Cardiac muscle cell (in vitro differentiated cells and primary cell): Measurements from ENCODE around the gene TSKS. TPM values are rescaled to one million over a fixed set of nuclear protein-coding genes. Genes with fewer than 3 reads are reported as not detected.

Experiments used
- DNase-seq, 2 donors: peaks; one replicate each; pipeline versions ENCODE4 v3.0.0 to v3.0.0-alpha.2; 2010 to 2017; ENCODE audit warnings: low read depth in 1 of 2, low spot score in 1 of 2
- H3K27ac ChIP-seq: fragments of 200-600 bp; sonication (generic); 2 replicates; pipeline ENCODE4 v1.5.1; 2016
- H3K27me3 ChIP-seq: fragments of 200-600 bp; sonication (generic); 2 replicates; pipeline ENCODE4 v1.6.0; 2016; ENCODE audit warnings: control low read depth
- H3K36me3 ChIP-seq: fragments of 200-600 bp; sonication (generic); 2 replicates; pipeline ENCODE4 v1.5.1; 2016; ENCODE audit warnings: control low read depth
- H3K4me1 ChIP-seq: fragments of 200-600 bp; sonication (generic); 2 replicates; pipeline ENCODE4 v1.8.1; 2017; ENCODE audit warnings: low read depth, mild to moderate bottlenecking, mixed run types
- H3K4me3 ChIP-seq: fragments of 200-600 bp; sonication (generic); 2 replicates; pipeline ENCODE4 v1.5.1; 2016; ENCODE audit warnings: mild to moderate bottlenecking
- H3K9me3 ChIP-seq: fragments of 200-600 bp; sonication (generic); 2 replicates; pipeline ENCODE4 v1.5.1; 2017; ENCODE audit warnings: low read depth, mild to moderate bottlenecking, control low read depth
- polyA plus RNA-seq: library from polyadenylated mRNA; unstranded; fragments of >200 nt; fragmentation: Nextera tagmentation; extraction: Ambion mirVana; gene quantifications from 2 replicates; pipeline ENCODE4 v1.2.1, GENCODE V29; 2016
- total RNA-seq: library from RNA; depleted of rRNA; stranded (reverse); fragments of >200 nt; gene quantifications from 2 replicates; pipeline ENCODE4 v1.2.3, GENCODE V29; 2016
- TF ChIP-seq, protein P1 (sequence below): IDR thresholded peaks from 2 replicates; pipeline ENCODE4 v1.5.1; 2012; ENCODE audit warnings: low read depth, mild to moderate bottlenecking, low read length

TSKS gene
- total and polyA plus RNA-seq, 2 experiments from 2014 or later = 0.09 TPM; not detected in 1

DNA sequence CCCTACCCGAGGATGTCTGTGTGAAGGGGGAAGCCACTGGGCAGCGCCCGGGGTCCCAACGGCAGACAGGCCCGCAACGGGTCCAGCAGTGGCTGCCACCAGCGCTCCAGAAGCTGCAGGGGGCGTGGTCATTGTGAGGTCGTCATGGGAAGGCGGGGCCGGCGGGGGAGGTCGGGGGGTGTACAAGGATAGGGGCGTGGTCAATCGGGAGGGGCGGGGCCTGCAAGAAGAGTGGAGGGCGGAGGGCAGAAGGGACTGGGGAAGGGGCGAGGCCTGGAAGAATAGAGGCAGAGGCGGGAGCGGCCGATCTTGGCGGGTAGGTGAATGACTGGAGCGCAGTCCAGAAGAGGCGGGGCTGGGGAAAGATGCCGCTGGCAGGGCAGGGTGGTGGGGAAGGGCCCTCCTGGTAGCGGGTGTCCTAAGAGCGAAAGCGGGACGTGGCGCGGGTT, 45.6 kb upstream of the TSKS start:
- DNase-seq = peak; percentile 90 to 97
- Histone ChIP-seq H3K4me3 (peak overlapping the region; percentile 32), H3K36me3 (peaks cover 3% of the 10 kb centered on the region), H3K9me3 (no peaks in the 10 kb centered on the region), H3K27me3 (no peaks in the 10 kb centered on the region), H3K27ac (peak overlapping the region; percentile 7), H3K4me1 (peaks cover 5% of the 10 kb centered on the region)
- TF ChIP-seq, protein P1, sequence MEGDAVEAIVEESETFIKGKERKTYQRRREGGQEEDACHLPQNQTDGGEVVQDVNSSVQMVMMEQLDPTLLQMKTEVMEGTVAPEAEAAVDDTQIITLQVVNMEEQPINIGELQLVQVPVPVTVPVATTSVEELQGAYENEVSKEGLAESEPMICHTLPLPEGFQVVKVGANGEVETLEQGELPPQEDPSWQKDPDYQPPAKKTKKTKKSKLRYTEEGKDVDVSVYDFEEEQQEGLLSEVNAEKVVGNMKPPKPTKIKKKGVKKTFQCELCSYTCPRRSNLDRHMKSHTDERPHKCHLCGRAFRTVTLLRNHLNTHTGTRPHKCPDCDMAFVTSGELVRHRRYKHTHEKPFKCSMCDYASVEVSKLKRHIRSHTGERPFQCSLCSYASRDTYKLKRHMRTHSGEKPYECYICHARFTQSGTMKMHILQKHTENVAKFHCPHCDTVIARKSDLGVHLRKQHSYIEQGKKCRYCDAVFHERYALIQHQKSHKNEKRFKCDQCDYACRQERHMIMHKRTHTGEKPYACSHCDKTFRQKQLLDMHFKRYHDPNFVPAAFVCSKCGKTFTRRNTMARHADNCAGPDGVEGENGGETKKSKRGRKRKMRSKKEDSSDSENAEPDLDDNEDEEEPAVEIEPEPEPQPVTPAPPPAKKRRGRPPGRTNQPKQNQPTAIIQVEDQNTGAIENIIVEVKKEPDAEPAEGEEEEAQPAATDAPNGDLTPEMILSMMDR = no peak

DNA sequence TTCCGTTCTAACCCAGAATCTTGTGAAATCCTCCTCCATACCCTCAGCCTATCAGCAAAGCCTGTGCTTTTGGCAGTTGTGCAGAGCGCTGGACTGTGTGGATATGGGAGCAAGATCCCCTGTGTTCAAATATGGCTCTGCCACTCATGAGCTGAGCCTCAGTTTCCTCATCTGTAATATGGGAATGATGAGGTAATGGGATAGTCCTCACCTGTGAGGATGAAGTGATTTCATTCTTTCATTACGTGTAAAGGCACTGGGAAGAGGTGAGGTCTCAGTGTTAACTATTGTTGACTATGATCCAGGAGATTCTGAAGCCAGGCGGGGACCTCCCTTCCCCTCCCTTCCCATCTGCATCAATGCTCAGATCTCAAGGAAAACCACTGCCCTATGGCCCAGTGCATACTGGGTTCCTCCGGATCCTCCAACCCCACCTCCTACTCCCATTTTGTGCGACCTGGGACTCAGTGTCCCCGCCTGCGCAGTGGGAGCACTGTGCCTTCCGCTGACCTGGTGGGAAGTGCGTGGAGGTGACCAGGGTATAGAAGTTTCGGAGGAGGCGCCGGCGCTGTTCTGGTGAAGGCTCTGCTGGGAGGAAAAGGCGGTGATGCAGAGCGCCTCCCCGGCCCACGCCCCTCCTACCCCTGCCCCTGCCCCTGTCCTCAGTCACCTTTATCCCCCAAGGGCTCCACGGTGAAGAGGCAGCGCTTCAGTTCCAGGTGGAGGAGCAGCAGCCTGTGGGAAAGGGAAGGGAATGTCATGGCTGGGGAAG, 45.0 kb upstream of the TSKS start:
- Histone ChIP-seq H3K4me1 (peaks cover 5% of the 10 kb centered on the region), H3K36me3 (peaks cover 8% of the 10 kb centered on the region), H3K4me3 (no peak overlapping the region), H3K27ac (peak overlapping the region; percentile 7), H3K27me3 (no peaks in the 10 kb centered on the region), H3K9me3 (no peaks in the 10 kb centered on the region)
- no peak for DNase-seq
- TF ChIP-seq, protein P1 = no peak

DNA sequence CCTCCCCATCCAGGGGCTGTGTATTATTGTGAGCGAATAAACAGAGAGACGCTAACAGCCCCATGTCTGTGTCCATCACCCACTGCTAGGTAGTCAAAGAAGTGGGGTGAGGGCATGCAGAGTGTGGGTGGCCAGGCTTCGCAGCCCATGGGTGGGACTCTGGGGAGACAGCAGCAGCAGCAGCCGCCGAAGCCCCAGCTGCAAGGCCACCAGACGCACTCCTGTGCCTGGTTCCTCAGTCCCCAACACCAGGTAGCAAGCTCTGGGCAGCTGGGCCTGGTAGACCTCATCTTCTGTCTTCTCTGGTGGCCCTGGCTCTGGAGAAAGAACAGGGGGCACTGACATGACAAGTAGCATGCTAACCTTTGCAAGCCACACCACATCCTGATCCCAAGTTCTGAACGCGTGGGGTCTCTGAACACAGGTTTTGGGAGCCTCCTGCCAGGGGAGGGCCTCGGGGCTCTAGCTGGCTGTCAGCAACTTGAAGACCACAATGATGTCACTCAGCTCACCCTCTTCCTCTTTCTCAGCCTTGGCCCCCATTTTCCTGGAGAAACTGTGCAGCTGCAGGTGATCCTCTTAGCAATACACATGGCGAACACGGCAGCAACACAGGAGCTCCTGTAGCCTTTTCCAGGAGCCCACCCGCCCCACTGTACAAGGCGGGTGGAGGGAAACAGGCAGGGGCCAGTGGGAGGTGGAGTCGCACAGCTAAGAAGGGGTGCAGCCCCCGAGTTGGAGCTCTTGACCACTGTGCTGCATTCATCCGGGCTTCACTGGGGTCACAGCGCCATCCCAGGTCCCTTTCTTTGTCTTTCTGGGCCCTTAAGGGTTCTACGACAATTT, 44.2 kb upstream of the TSKS start:
- H3K27ac ChIP-seq = no peak overlapping the region
- no peaks in the 10 kb centered on the region for H3K9me3 ChIP-seq
- TF ChIP-seq, protein P1 = no peak
- DNase-seq = no peak
- H3K4me1 ChIP-seq = peaks cover 5% of the 10 kb centered on the region
- H3K36me3 ChIP-seq = peaks cover 8% of the 10 kb centered on the region
- H3K27me3 ChIP-seq = no peaks in the 10 kb centered on the region
- no peak overlapping the region for H3K4me3 ChIP-seq

DNA sequence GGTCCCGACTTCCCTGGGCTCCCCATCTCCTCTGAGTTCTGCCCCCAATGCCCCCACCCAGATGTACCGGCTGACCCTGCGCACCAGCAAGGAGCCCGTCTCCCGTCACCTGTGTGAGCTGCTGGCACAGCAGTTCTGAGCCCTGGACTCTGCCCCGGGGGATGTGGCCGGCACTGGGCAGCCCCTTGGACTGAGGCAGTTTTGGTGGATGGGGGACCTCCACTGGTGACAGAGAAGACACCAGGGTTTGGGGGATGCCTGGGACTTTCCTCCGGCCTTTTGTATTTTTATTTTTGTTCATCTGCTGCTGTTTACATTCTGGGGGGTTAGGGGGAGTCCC, 43.5 kb upstream of the TSKS start:
- no peaks in the 10 kb centered on the region for H3K27me3 ChIP-seq
- DNase-seq = no peak
- H3K9me3 ChIP-seq = no peaks in the 10 kb centered on the region
- peaks cover 8% of the 10 kb centered on the region for H3K36me3 ChIP-seq
- H3K4me1 ChIP-seq = peaks cover 5% of the 10 kb centered on the region
- TF ChIP-seq, protein P1 = no peak
- H3K4me3 ChIP-seq = no peak overlapping the region
- no peak overlapping the region for H3K27ac ChIP-seq

DNA sequence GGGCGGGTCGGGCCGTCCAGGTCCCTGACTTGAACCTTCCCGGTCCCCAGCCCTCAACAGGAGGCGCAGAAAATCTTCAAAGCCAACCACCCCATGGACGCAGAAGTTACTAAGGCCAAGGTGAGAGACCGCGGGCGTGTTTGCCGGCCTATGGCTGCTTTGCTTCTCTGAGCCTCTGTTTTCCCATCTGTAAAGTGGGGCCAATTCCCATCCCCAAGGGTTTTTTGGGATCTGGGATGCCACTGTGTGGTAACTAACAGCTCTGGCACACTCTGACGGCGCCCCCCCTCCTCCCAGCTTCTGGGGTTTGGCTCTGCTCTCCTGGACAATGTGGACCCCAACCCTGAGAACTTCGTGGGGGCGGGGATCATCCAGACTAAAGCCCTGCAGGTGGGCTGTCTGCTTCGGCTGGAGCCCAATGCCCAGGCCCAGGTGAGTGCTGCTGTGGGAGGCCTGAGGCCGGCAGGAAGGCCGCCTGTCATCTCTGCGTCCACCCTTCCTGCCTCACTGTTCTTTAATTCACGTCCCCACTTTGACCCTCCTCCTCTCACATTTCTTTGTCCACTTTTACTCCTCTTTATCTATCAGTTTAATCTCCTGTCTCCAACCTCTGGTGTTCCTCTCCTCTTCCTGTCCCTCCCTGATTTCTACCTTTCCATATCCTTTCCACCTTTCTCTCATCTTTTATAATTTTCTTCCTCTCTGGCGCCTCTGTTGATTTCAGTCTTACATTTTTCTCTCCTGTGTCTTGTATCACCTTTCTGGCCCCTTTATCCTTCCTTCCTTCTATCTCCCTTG, 42.9 kb upstream of the TSKS start:
- Histone ChIP-seq H3K27ac (no peak overlapping the region), H3K27me3 (no peaks in the 10 kb centered on the region), H3K4me1 (peaks cover 5% of the 10 kb centered on the region), H3K36me3 (peaks cover 8% of the 10 kb centered on the region), H3K4me3 (no peak overlapping the region), H3K9me3 (no peaks in the 10 kb centered on the region)
- TF ChIP-seq, protein P1 = no peak
- DNase-seq = no peak
